Duodenal mucosa (tissue), 2 donors: ENCODE results near the gene OSBPL9.
"Not testable (repeated sequence)": the region's sequence is repeated elsewhere in the genome, so short reads cannot be mapped to it uniquely, and the experiment has no call there.

ENCODE experiments used
- H3K27ac ChIP-seq: one replicate; pipeline ENCODE4 v1.7.0; 2013; ENCODE audit warnings: low read depth, low read length
- H3K27me3 ChIP-seq, 2 donors: one replicate each; pipeline ENCODE4 v1.7.0; 2013; ENCODE audit warnings: low read length in 2 of 2, control low read depth in 1 of 2; ENCODE audit not compliant: insufficient read depth in 2 of 2, control insufficient read depth in 1 of 2
- H3K36me3 ChIP-seq, 2 donors: one replicate each; pipeline ENCODE4 v1.7.0; 2013; ENCODE audit warnings: low read length in 2 of 2, control low read depth in 1 of 2; ENCODE audit not compliant: insufficient read depth in 2 of 2, control insufficient read depth in 1 of 2
- H3K4me1 ChIP-seq, 2 donors: one replicate each; pipeline ENCODE4 v1.7.0; 2013; ENCODE audit warnings: low read length in 2 of 2, control low read depth in 1 of 2; ENCODE audit not compliant: insufficient read depth in 2 of 2, control insufficient read depth in 1 of 2
- H3K4me3 ChIP-seq, 2 donors: one replicate each; pipeline ENCODE4 v1.7.0; 2013; ENCODE audit warnings: low read length in 2 of 2, low read depth in 1 of 2
- H3K9ac ChIP-seq, 2 donors: one replicate each; pipeline ENCODE4 v1.7.0; 2013; ENCODE audit warnings: low read length in 2 of 2, low read depth in 1 of 2
- H3K9me3 ChIP-seq, 2 donors: one replicate each; pipeline ENCODE4 v1.7.0; 2013; ENCODE audit warnings: low read length in 2 of 2, control low read depth in 1 of 2; ENCODE audit not compliant: control insufficient read depth in 1 of 2

The OSBPL9 gene

GRCh38 chr1:51644533-51645197, 27.8 kb downstream of the OSBPL9 start:
- H3K4me1 ChIP-seq, result peaks cover 0 to 4% of the 10 kb centered on the region in 2 donors
- no peak overlapping the region for H3K4me3 ChIP-seq
- H3K9ac ChIP-seq, result no peak overlapping the region
- no peaks in the 10 kb centered on the region for H3K36me3 ChIP-seq
- no peak overlapping the region for H3K27ac ChIP-seq
- H3K9me3 ChIP-seq, result no peaks in the 10 kb centered on the region
- peaks cover 0 to 4% of the 10 kb centered on the region in 2 donors for H3K27me3 ChIP-seq

DNA sequence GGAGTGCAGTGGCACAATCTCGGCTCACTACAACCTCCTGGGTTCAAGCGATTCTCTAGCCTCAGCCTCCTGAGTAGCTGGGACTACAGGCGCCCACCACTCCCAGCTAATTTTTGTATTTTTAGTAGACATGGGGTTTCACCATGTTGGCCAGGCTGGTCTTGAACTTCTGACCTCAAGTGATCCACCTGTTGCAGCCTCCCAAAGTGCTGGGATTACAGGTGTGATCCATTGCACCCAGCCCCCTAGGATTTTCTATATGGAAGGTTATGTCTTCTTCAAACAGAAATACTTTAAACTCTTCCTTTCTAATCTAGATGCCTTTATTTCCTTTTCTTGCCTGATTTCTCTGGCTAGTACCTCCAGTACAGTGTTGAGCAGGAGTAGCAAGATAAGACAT, 29.7 kb downstream of the OSBPL9 start:
- H3K27ac ChIP-seq, H3K27me3 ChIP-seq, H3K4me3 ChIP-seq, H3K36me3 ChIP-seq, H3K9ac ChIP-seq, H3K4me1 ChIP-seq, H3K9me3 ChIP-seq: not testable (repeated sequence)

- no peaks in the 10 kb centered on the region for H3K36me3 ChIP-seq
- peaks cover 0 to 4% of the 10 kb centered on the region in 2 donors for H3K4me1 ChIP-seq
- H3K27me3 ChIP-seq, result peaks cover 0 to 4% of the 10 kb centered on the region in 2 donors
- H3K9me3 ChIP-seq, result no peaks in the 10 kb centered on the region
- H3K9ac ChIP-seq, result no peak overlapping the region
- H3K4me3 ChIP-seq, result no peak overlapping the region
- no peak overlapping the region for H3K27ac ChIP-seq
Observed at GRCh38 chr1:51648180-51649109, 31.6 kb downstream of the OSBPL9 start.

- Histone ChIP-seq H3K27me3 (peaks cover 0 to 4% of the 10 kb centered on the region in 2 donors), H3K9me3 (no peaks in the 10 kb centered on the region), H3K27ac (no peak overlapping the region), H3K4me1 (peaks cover 0 to 4% of the 10 kb centered on the region in 2 donors), H3K36me3 (peaks cover 0 to 3% of the 10 kb centered on the region in 2 donors), H3K9ac (no peak overlapping the region), H3K4me3 (no peak overlapping the region)
Observed at GRCh38 chr1:51649593-51650091, 32.8 kb downstream of the OSBPL9 start.

- Histone ChIP-seq H3K4me3 (no peak overlapping the region), H3K9me3 (no peaks in the 10 kb centered on the region), H3K9ac (no peak overlapping the region), H3K27ac (no peak overlapping the region), H3K36me3 (peaks cover 0 to 4% of the 10 kb centered on the region in 2 donors), H3K4me1 (peaks cover 0 to 4% of the 10 kb centered on the region in 2 donors), H3K27me3 (no peaks in the 10 kb centered on the region)
Observed at GRCh38 chr1:51650198-51650597, 33.3 kb downstream of the OSBPL9 start.

DNA sequence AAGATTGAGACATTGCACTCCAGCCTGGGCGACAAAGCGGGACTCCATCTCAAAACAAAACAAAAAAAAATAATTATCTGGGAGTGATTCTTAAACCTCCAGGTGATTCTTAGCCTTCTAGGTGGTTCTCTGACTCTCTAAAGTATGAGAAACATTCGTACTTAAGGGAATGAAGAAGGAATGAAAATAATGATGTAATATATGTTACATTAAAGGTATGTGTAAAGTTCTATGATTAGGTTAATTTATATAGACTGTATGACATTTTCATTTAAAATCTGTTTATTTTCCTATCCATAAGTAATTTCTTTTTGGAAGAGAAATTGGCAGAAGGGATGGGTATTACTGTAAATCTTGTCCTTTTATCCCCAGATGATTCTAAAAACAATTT, 34.7 kb downstream of the OSBPL9 start:
- Histone ChIP-seq H3K9me3 (no peaks in the 10 kb centered on the region), H3K27me3 (no peaks in the 10 kb centered on the region), H3K4me1 (peaks cover 0 to 4% of the 10 kb centered on the region in 2 donors), H3K4me3 (no peak overlapping the region), H3K27ac (no peak overlapping the region), H3K36me3 (peaks cover 0 to 9% of the 10 kb centered on the region in 2 donors), H3K9ac (no peak overlapping the region)

DNA sequence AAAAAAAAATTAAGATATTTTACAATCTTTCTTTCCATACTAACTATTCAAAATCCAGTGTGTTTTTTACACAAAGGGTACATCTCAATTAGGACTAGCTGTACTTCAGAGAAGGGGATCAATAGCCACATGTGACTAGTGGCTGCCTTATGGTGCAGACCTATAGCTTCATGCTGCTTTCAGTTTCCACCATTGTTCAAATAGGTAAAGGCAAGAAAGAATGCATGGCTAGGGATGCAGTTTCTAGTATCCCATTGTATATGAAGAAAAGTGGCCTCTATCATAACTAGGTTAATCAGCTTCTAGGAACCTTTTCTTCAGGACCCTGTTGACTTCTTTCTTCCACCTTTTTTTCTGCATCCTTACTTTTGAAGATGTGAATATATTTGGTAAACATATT, 35.7 kb downstream of the OSBPL9 start:
- peaks cover 0 to 9% of the 10 kb centered on the region in 2 donors for H3K36me3 ChIP-seq
- H3K4me1 ChIP-seq, result peaks cover 0 to 4% of the 10 kb centered on the region in 2 donors
- H3K9ac ChIP-seq, result no peak overlapping the region
- H3K27ac ChIP-seq, result no peak overlapping the region
- H3K27me3 ChIP-seq, result no peaks in the 10 kb centered on the region
- no peaks in the 10 kb centered on the region for H3K9me3 ChIP-seq
- H3K4me3 ChIP-seq, result no peak overlapping the region

GRCh38 chr1:51653127-51653526, 36.2 kb downstream of the OSBPL9 start:
- Histone ChIP-seq H3K4me3 (no peak overlapping the region), H3K27ac (no peak overlapping the region), H3K27me3 (no peaks in the 10 kb centered on the region), H3K36me3 (peaks cover 0 to 9% of the 10 kb centered on the region in 2 donors), H3K9ac (no peak overlapping the region), H3K4me1 (peaks cover 0 to 1% of the 10 kb centered on the region in 2 donors), H3K9me3 (no peaks in the 10 kb centered on the region)

DNA sequence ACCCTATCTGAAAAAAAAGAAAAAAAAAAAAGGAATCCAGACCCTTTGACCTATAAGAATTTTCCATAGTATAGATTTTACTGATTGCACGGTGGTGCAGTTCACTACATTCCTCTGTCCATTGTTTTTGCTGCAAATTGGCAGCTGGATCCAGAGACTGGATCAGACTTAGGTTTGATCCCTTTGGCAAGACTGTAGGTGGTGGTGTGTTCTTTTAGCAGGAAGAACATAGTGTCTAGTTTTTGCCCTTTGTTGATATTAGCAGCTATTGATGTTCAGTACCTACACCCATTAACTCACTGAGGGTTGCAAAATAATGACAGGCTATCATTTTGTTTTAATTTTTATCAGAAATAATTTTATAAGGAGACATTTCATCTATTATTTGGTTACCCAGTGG, 37.1 kb downstream of the OSBPL9 start:
- H3K9ac ChIP-seq, result no peak overlapping the region
- no peak overlapping the region for H3K27ac ChIP-seq
- peaks cover 0 to 9% of the 10 kb centered on the region in 2 donors for H3K36me3 ChIP-seq
- no peaks in the 10 kb centered on the region for H3K9me3 ChIP-seq
- H3K27me3 ChIP-seq, result no peaks in the 10 kb centered on the region
- no peaks in the 10 kb centered on the region for H3K4me1 ChIP-seq
- no peak overlapping the region for H3K4me3 ChIP-seq

DNA sequence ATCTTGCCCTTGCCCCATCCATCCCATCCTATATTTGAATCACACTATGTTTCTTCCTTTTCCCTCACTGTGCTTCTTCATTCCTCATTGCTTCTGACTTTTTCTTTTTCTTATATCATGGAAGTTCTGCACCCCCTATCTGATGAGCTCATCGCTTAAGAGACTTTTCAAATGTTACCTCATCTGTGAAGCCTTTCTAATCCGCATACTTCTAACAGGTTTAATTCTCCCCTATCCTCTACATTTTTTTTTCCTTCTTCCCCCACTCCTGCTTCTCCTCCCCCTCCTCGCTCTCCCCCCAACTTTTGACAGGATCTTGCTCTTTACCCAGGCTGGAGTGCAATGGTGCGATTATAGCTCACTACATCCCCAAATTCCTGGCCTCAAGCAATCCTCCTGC, 39.5 kb downstream of the OSBPL9 start:
- Histone ChIP-seq H3K27me3 (no peaks in the 10 kb centered on the region), H3K4me3 (no peak overlapping the region), H3K36me3 (peaks cover 0 to 9% of the 10 kb centered on the region in 2 donors), H3K9ac (no peak overlapping the region), H3K9me3 (no peaks in the 10 kb centered on the region), H3K27ac (no peak overlapping the region), H3K4me1 (no peaks in the 10 kb centered on the region)
